Lung (tissue), 12 donors: ENCODE data around the gene SNAI1. TPM values are rescaled to one million over a fixed set of nuclear protein-coding genes. Genes with fewer than 3 reads are reported as not detected.

Experiments
- ATAC-seq: fragments of 200-7000 bp; cut with Tn5 transposase; one replicate; pipeline ENCODE4 v1.9.1; 2020; ENCODE audit warnings: moderate number of reproducible peaks; ENCODE audit not compliant: insufficient read depth, low FRiP score
- DNase-seq, 3 donors: peaks; one replicate each; pipeline ENCODE4 v3.0.0-alpha.2; 2013 to 2017
- H3K27ac ChIP-seq, 2 donors: one replicate each; pipeline ENCODE4 v1.5.1; 2013; ENCODE audit warnings: mild to moderate bottlenecking in 2 of 2, moderate library complexity in 2 of 2, control low read depth in 1 of 2, inconsistent platforms in 1 of 2, low read depth in 1 of 2, low read length in 1 of 2
- H3K27me3 ChIP-seq, 3 donors: one replicate each; pipeline ENCODE4 v1.5.1; 2013; ENCODE audit warnings: low read length in 2 of 3; ENCODE audit not compliant: control insufficient read depth in 3 of 3, insufficient read depth in 3 of 3
- H3K36me3 ChIP-seq, 4 donors: one replicate each; pipeline ENCODE4 v1.5.1; 2013; ENCODE audit warnings: low read length in 4 of 4, mild to moderate bottlenecking in 1 of 4, moderate library complexity in 1 of 4; ENCODE audit not compliant: control insufficient read depth in 4 of 4, insufficient read depth in 4 of 4
- H3K4me1 ChIP-seq, 5 donors: one replicate each; pipeline ENCODE4 v1.5.1; 2013; ENCODE audit warnings: low read length in 5 of 5, mild to moderate bottlenecking in 2 of 5, moderate library complexity in 1 of 5; ENCODE audit not compliant: control insufficient read depth in 5 of 5, insufficient read depth in 5 of 5
- H3K4me3 ChIP-seq: one replicate; pipeline ENCODE4 v1.5.1; 2013; ENCODE audit warnings: mild to moderate bottlenecking, control low read depth, moderate library complexity
- H3K9ac ChIP-seq, 2 donors: one replicate each; pipeline ENCODE4 v1.5.1; 2013; ENCODE audit warnings: low read length in 2 of 2, control low read depth in 1 of 2; ENCODE audit not compliant: insufficient read depth in 1 of 2
- H3K9me3 ChIP-seq, 4 donors: one replicate each; pipeline ENCODE4 v1.5.1; 2013; ENCODE audit warnings: low read length in 3 of 4, mild to moderate bottlenecking in 1 of 4, moderate library complexity in 1 of 4; ENCODE audit not compliant: control insufficient read depth in 4 of 4, insufficient read depth in 3 of 4
- CTCF ChIP-seq: IDR thresholded peaks from 2 replicates; pipeline ENCODE4 v1.5.1; 2012; ENCODE audit warnings: mild to moderate bottlenecking; ENCODE audit errors: control extremely low read depth, extremely low read depth
- WGBS, 2 donors: extraction: QIAGEN DNeasy Blood & Tissue Kit; methylation state at CpG; one replicate each; pipeline ENCODE4 v1.1.7; 2013; 5-methylcytosine and 5-hydroxymethylcytosine counted together
- polyA plus RNA-seq, 2 donors: library from polyadenylated mRNA; stranded (reverse); fragments of 200-250 nt; gene quantifications; one replicate each; pipeline ENCODE4 v1.2.1, GENCODE V29; 2013
- total RNA-seq, 2 donors: library from RNA; depleted of rRNA in 1 of 2; stranded (reverse); fragments of >200 nt in 1 of 2; gene quantifications; one replicate each; pipeline ENCODE4 v1.2.1, GENCODE V29; 2014 to 2021
- donor health status: control.
- donor health status: control.
- donor health status: Bipolar disorder and iron deficiency.
- donor health status: healthy.
- donor health status: DM: yes; HTN: yes; CAD: no.

SNAI1 gene
- total and polyA plus RNA-seq, 4 donors = 0.74 to 12.0 (median 5.4) TPM

GRCh38 chr20:50017576-50018248 lies 34.9 kb downstream of the SNAI1 start:
- DNase-seq = no peak
- no peak for TF ChIP-seq CTCF
- Histone ChIP-seq H3K4me3 (no peak overlapping the region), H3K36me3 (no peaks in the 10 kb centered on the region), H3K27me3 (no peaks in the 10 kb centered on the region), H3K9me3 (peaks cover 0 to 1% (median 0%) of the 10 kb centered on the region in 4 donors), H3K27ac (no peak overlapping the region), H3K4me1 (peaks cover 0 to 30% (median 8%) of the 10 kb centered on the region in 5 donors), H3K9ac (no peak overlapping the region)
- no peak for ATAC-seq
- WGBS, 2 donors = 81 to 91% methylated on average over 4 of the region's 4 CpGs

DNA sequence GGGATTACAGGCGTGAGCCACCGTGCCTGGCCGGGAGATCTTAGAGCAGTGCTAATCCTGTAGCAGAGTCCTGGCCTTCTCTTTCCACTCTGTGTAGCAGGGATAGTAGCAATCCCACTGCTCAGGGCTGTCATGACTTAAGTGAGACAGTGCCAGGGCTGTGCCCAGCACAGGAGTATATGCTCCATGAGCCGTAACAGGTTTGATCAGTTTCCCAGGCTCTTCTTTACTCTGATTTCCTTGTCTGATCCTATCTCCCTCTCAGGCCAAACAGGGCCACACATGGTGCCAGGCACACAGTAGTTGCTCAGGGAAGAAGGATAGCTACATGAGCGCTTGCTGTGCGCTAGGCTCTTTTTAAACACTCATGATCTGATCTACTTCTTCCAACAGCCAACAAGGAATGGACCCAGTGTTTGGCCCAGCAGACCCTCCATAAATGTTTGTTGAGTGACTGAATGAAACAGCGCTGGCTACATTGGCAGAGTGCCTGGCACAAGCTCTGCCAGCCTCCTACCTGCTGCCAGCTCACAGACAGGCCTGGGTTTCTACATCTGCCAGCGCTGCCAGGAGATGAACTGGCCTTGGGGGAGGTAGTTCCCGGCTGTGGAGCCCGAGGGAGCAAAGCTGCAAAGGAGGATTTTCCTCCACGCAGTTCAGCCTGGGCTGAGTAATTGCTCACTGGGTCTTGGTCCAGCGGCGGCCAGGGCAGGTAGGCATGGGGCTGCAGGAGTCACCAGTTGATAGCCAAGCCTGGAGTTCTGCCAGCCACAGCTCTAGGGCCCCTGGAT lies 36.9 kb downstream of the SNAI1 start:
- 94 to 96% methylated on average over 13 of the region's 13 CpGs for WGBS, 2 donors
- Histone ChIP-seq H3K4me1 (peaks cover 0 to 18% (median 6%) of the 10 kb centered on the region in 5 donors), H3K27ac (no peak overlapping the region), H3K9ac (no peak overlapping the region), H3K9me3 (peaks cover 0 to 1% (median 0%) of the 10 kb centered on the region in 4 donors), H3K27me3 (no peaks in the 10 kb centered on the region), H3K36me3 (no peaks in the 10 kb centered on the region), H3K4me3 (no peak overlapping the region)
- DNase-seq (no peak), ATAC-seq (no peak)
- no peak for TF ChIP-seq CTCF

DNA sequence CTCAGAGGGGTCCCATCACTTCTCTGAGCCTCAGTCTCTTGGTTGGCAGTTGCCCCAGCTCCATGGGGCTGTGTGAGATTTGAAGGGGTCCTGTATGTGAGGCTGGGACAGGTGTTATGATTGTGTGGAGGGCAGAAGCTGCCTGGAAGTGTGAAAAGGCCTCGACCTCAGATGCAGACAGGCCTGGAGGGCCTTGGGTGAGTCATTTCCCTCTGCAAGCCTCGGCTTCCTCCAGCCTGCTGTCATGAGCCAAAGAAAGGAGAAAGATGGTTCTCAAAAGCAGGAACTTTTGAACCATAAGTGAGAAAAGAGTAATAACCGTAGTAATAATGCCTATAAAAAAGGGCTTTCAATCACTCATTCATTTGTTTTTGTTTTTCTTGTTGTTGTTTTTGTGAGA lies 37.5 kb downstream of the SNAI1 start:
- Histone ChIP-seq H3K9ac (no peak overlapping the region), H3K9me3 (peaks cover 0 to 1% (median 0%) of the 10 kb centered on the region in 4 donors), H3K27me3 (no peaks in the 10 kb centered on the region), H3K36me3 (no peaks in the 10 kb centered on the region), H3K4me3 (no peak overlapping the region), H3K4me1 (peaks cover 0 to 12% (median 5%) of the 10 kb centered on the region in 5 donors), H3K27ac (no peak overlapping the region)
- no peak for DNase-seq
- ATAC-seq = no peak
- 38 to 52% methylated on average over 3 of the region's 3 CpGs for WGBS, 2 donors
- TF ChIP-seq CTCF = no peak
